H1 (cell line): ENCODE data around the gene HPS6. TPM values are rescaled to one million over a fixed set of nuclear protein-coding genes. Genes with fewer than 3 reads are reported as not detected.

Experiments
- ASH2L ChIP-seq: fragments of 200-600, 300-600 bp; sonication (generic); IDR thresholded peaks from one replicate; pipeline ENCODE4 v1.7.1; 2017; ENCODE audit warnings: low read length
- BRCA1 ChIP-seq: IDR thresholded peaks from 2 replicates; pipeline ENCODE4 v1.6.1; 2012; ENCODE audit warnings: low read depth, low read length, improper control_type of control experiment
- CBX8 ChIP-seq: fragments of 300-800, 300-1000 bp; sonication (generic); IDR thresholded peaks from 2 replicates; pipeline ENCODE4 v1.7.1; 2016; ENCODE audit warnings: low read depth, low read length, borderline replicate concordance
- CHD1 ChIP-seq: IDR thresholded peaks from 2 replicates; pipeline ENCODE4 v1.6.1; 2012; ENCODE audit warnings: low read depth, low read length, improper control_type of control experiment
- HDAC2 ChIP-seq, 2 experiments: fragments of 300-600 bp in 1 of 2; sonication (generic) in 1 of 2; IDR thresholded peaks; 2 replicates each; pipeline ENCODE4 v1.6.1; 2011 to 2012; ENCODE audit warnings: low read depth in 2 of 2, low read length in 2 of 2, mild to moderate bottlenecking in 2 of 2, moderate library complexity in 2 of 2, borderline replicate concordance in 1 of 2, inconsistent platforms in 1 of 2
- HDAC6 ChIP-seq: IDR thresholded peaks from one replicate; pipeline ENCODE4 v1.7.1; 2012; ENCODE audit warnings: low read depth, mild to moderate bottlenecking, inconsistent platforms, low read length, moderate library complexity
- KDM1A ChIP-seq: fragments of 200-600, 300-600 bp; sonication (generic); IDR thresholded peaks from 2 replicates; pipeline ENCODE4 v1.7.1; 2016; ENCODE audit warnings: mild to moderate bottlenecking, low read length, borderline replicate concordance
- KDM5A ChIP-seq: fragments of 200-600 bp; IDR thresholded peaks from 2 replicates; pipeline ENCODE4 v1.7.1; 2012; ENCODE audit warnings: mild to moderate bottlenecking, low read length, inconsistent platforms, mixed read lengths
- MAFK ChIP-seq: IDR thresholded peaks from 2 replicates; pipeline ENCODE4 v1.6.1; 2012; ENCODE audit warnings: low read depth, mild to moderate bottlenecking, improper control_type of control experiment, low read length
- NANOG ChIP-seq: IDR thresholded peaks from 2 replicates; pipeline ENCODE4 v1.6.1; 2011; ENCODE audit warnings: low read length, low read depth, mild to moderate bottlenecking, inconsistent platforms; ENCODE audit not compliant: insufficient read depth, poor library complexity, severe bottlenecking
- NRF1 ChIP-seq: IDR thresholded peaks from 2 replicates; pipeline ENCODE4 v1.6.1; 2011; ENCODE audit warnings: mild to moderate bottlenecking, low read depth, low read length, improper control_type of control experiment
- POLR2A ChIP-seq, 2 experiments: IDR thresholded peaks; 1 replicate in 1 of 2; 2 replicates in 1 of 2; pipeline ENCODE4 v1.6.1; 2011; ENCODE audit warnings: low read depth in 2 of 2, low read length in 2 of 2, mild to moderate bottlenecking in 2 of 2; ENCODE audit errors: control extremely low read depth in 1 of 2
- POLR2AphosphoS5 ChIP-seq: IDR thresholded peaks from 2 replicates; pipeline ENCODE4 v1.6.1; 2011; ENCODE audit warnings: low read depth, low read length
- RBBP5 ChIP-seq: IDR thresholded peaks from 2 replicates; pipeline ENCODE4 v1.7.1; 2012; ENCODE audit warnings: low read depth, mild to moderate bottlenecking, inconsistent platforms, low read length, moderate library complexity, borderline replicate concordance
- SAP30 ChIP-seq: fragments of 300-600 bp; sonication (generic); IDR thresholded peaks from 2 replicates; pipeline ENCODE4 v1.7.1; 2012; ENCODE audit warnings: low read length, moderate library complexity, mild to moderate bottlenecking, inconsistent platforms; ENCODE audit not compliant: insufficient read depth, insufficient replicate concordance
- SIN3A ChIP-seq, 2 experiments: IDR thresholded peaks in 1 of 2; conservative IDR thresholded peaks in 1 of 2; 2 replicates each; pipeline ENCODE4 v1.6.1; 2011 to 2012; ENCODE audit warnings: low read length in 2 of 2, improper control_type of control experiment in 1 of 2, low read depth in 1 of 2, mild to moderate bottlenecking in 1 of 2
- SRF ChIP-seq: IDR thresholded peaks from 2 replicates; pipeline ENCODE4 v1.6.1; 2011; ENCODE audit warnings: mild to moderate bottlenecking, low read depth, low read length, moderate library complexity
- SUZ12 ChIP-seq: fragments of 200-600 bp; sonication (generic); IDR thresholded peaks from 2 replicates; pipeline ENCODE4 v1.6.1; 2012; ENCODE audit warnings: mild to moderate bottlenecking, inconsistent platforms, low read length, moderate library complexity, mixed read lengths
- TAF7 ChIP-seq: optimal IDR thresholded peaks from 2 replicates; pipeline ENCODE3; 2011; ENCODE audit warnings: low read depth, mild to moderate bottlenecking, inconsistent platforms, low read length, moderate library complexity, borderline replicate concordance
- TBP ChIP-seq: IDR thresholded peaks from 2 replicates; pipeline ENCODE4 v1.6.1; 2011; ENCODE audit warnings: low read depth, low read length, improper control_type of control experiment
- YY1 ChIP-seq: IDR thresholded peaks from 2 replicates; pipeline ENCODE4 v1.6.1; 2011; ENCODE audit warnings: low read depth, mild to moderate bottlenecking, low read length
- polyA plus RNA-seq, 7 experiments: library from polyadenylated mRNA; depleted of rRNA in 3 of 7; stranded (reverse) in 5 of 7; unstranded in 2 of 7; fragments of >200 nt in 5 of 7; fragments of 200-250 nt in 2 of 7; gene quantifications; 1 replicate in 5 of 7; 2 replicates in 1 of 7; 4 replicates in 1 of 7; pipeline versions ENCODE4 v1.2.1 to v1.2.3, GENCODE V29; 2011 to 2013; ENCODE audit warnings: missing spikeins in 2 of 7, mixed read lengths in 2 of 7
- total RNA-seq: library from RNA; stranded (reverse); fragmentation: NEBNext Ultra II Directional; extraction: Animal tissue kit (Norgen Biotek cat#: 25700); gene quantifications from 2 replicates; pipeline ENCODE4 v1.2.1, GENCODE V29; 2021
- TF ChIP-seq, protein P1 (sequence below): IDR thresholded peaks from 2 replicates; pipeline ENCODE4 v1.6.1; 2012; ENCODE audit warnings: low read length, inconsistent platforms

Gene HPS6
- total and polyA plus RNA-seq, 2 of the 8 experiments (the other 6 are each of a cell fraction or from before 2014, with no cell fraction given) = 10.2 to 17.7 TPM

DNA sequence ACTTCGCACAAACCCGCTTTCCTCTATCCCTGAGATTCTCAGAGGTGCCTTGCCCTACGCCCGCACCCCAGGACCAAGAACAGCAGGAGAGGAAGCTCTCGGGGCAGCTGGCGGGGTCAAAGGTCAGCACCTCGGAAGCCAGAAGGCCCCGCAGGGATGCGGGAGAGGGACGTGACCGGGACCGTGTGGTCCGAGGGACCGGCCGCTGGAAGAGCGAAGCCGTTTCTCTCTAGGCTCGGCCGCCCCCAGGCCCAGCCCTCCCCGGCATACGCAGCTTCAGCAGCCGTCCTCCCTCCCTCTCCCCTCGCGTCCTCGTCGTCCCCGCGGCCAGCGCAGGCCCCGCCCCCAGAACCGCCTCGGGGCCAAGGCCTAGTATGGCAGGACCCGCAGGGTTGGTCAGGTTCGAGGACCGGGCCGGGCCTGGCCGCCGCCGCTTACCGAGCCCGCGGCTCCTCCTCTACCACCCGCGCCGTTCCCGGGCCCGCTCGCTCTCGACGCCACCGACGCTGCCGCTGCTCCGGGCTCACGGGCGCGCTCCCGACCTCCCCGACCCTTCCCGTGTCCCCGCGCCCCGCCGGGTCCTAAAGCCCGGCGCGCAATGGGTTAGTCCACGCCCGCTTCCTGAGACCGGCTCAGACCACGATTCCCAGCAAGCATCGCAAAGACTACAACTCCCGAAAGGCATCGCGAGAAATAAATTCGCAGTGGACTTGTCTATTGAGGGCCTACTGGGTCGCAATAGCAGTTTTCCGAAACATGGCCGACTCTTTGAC lies 9.3 kb upstream of the HPS6 start, which contains the start of gene ARMH3 (continued):
- TF ChIP-seq BRCA1 = no peak
- TF ChIP-seq SIN3A (conservative IDR thresholded peaks at IDR 0.05 in 1 of 2, IDR thresholded peaks at IDR 0.05 in 1 of 2; ENCODE audit: low read depth in 1 of 2, low read length in 2 of 2) = peak; percentile 48 to 85; a peak in 2 of 4 replicates
- TF ChIP-seq SAP30 = peak; percentile 15
- TF ChIP-seq RBBP5 = peak; percentile 98
- TF ChIP-seq NRF1 = no peak
- TF ChIP-seq KDM1A = no peak
- TF ChIP-seq POLR2A (IDR thresholded peaks at IDR 0.05; ENCODE audit: control extremely low read depth in 1 of 2, low read depth in 2 of 2, low read length in 2 of 2) = peak in 1 of 2 experiments; percentile 60; a peak in 2 of 3 replicates
- TF ChIP-seq POLR2AphosphoS5 = no peak
- no peak for TF ChIP-seq CBX8
- TF ChIP-seq MAFK = no peak
- peak; percentile 33 for TF ChIP-seq TAF7
- TF ChIP-seq HDAC6 = no peak
- TF ChIP-seq KDM5A = 0 out of 2 replicates have a peak, but pooled peaks have one; percentile 29
- TF ChIP-seq TBP = 0 out of 2 replicates have a peak, but pooled peaks have one; percentile 32
- no peak for TF ChIP-seq NANOG
- TF ChIP-seq CHD1 = no peak
- TF ChIP-seq SRF = no peak
- peak; percentile 85 for TF ChIP-seq YY1
- TF ChIP-seq, protein P1, sequence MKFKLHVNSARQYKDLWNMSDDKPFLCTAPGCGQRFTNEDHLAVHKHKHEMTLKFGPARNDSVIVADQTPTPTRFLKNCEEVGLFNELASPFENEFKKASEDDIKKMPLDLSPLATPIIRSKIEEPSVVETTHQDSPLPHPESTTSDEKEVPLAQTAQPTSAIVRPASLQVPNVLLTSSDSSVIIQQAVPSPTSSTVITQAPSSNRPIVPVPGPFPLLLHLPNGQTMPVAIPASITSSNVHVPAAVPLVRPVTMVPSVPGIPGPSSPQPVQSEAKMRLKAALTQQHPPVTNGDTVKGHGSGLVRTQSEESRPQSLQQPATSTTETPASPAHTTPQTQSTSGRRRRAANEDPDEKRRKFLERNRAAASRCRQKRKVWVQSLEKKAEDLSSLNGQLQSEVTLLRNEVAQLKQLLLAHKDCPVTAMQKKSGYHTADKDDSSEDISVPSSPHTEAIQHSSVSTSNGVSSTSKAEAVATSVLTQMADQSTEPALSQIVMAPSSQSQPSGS = no peak; the same call in 1 of the 2 replicates
- TF ChIP-seq HDAC2 (IDR thresholded peaks at IDR 0.05; ENCODE audit: borderline replicate concordance in 1 of 2, low read depth in 2 of 2, low read length in 2 of 2) = peak; percentile 88 to 98; a peak in 2 of 4 replicates
- TF ChIP-seq ASH2L = peak; percentile 95
- no peak for TF ChIP-seq SUZ12
